ENCODE data around the gene SLC6A19. TPM values are rescaled to one million over a fixed set of nuclear protein-coding genes. Genes with fewer than 3 reads are reported as not detected.

The SLC6A19 gene
- total and polyA plus RNA-seq, 2 of the 4 experiments (the other 2 are of a cell fraction), result not detected

GRCh38 chr5:1164696-1165630 lies 36.4 kb upstream of the SLC6A19 start:
- Histone ChIP-seq H4K5ac (ENCODE audit: low read depth, low read length) (no peak overlapping the region), H2BK20ac (ENCODE audit: low read depth, low read length) (no peak overlapping the region), H3K9me1 (ENCODE audit: insufficient read depth, low read length) (no peaks in the 10 kb centered on the region), H3K14ac (replicated peaks; ENCODE audit: low read depth, low read length) (no peak overlapping the region), H3K27ac (ENCODE audit: insufficient read depth, low read length) (no peak overlapping the region), H4K91ac (ENCODE audit: insufficient read depth, low read depth, low read length) (no peak overlapping the region), H2AK5ac (ENCODE audit: low read depth, low read length) (no peak overlapping the region), H4K8ac (ENCODE audit: low read depth in 2 of 2, low read length in 2 of 2) (no peak overlapping the region), H3K27me3 (ENCODE audit: control insufficient read depth, insufficient read depth, low read length) (peaks cover 24% of the 10 kb centered on the region; the same call in 1 of the 2 replicates), H2BK5ac (ENCODE audit: low read depth, low read length, poor library complexity, severe bottlenecking) (no peak overlapping the region), H3K79me1 (ENCODE audit: low read depth in 1 of 2, low read length in 2 of 2) (no peaks in the 10 kb centered on the region), H4K20me1 (ENCODE audit: insufficient read depth, low read length) (0 out of 2 replicates have a peak, but pooled peaks cover 4% of the 10 kb centered on the region), H3K36me3 (ENCODE audit: control insufficient read depth, insufficient read depth, low read length) (no peaks in the 10 kb centered on the region), H3K4me1 (ENCODE audit: control insufficient read depth, insufficient read depth, low read length) (peaks cover 2% of the 10 kb centered on the region; the same call in 1 of the 2 replicates), H3K9me3 (ENCODE audit: control insufficient read depth, insufficient read depth, low read length) (no peaks in the 10 kb centered on the region), H3K9ac (ENCODE audit: low read depth, low read length) (no peak overlapping the region), H2BK15ac (ENCODE audit: low read depth, low read length) (no peak overlapping the region), H3K4ac (ENCODE audit: low read depth, low read length) (no peak overlapping the region), H3K18ac (ENCODE audit: low read depth, low read length) (no peak overlapping the region), H2AK9ac (replicated peaks; ENCODE audit: low read depth, low read length, poor library complexity) (no peak overlapping the region), H2AFZ (replicated peaks; ENCODE audit: low read length, poor library complexity) (no peak overlapping the region), H2BK120ac (ENCODE audit: low read depth, low read length) (no peak overlapping the region), H3K56ac (ENCODE audit: extremely low read depth, insufficient read depth, low read length) (no peak overlapping the region), H3K23ac (ENCODE audit: low read depth, low read length) (no peak overlapping the region), H3K4me3 (ENCODE audit: insufficient read depth, low read depth, low read length) (no peak overlapping the region), H3K4me2 (ENCODE audit: low read depth, low read length) (no peak overlapping the region)
- intact Hi-C loops (cut with micrococcal nuclease), result no loop called here
- WGBS, 2 experiments (ENCODE audit: extremely low coverage in 2 of 2, insufficient read length in 1 of 2), result 77% methylated on average over 10 of the region's 27 CpGs; no CpG with 5 or more reads in 1 of the 2 experiments
- ATAC-seq (ENCODE audit: low read depth) (no peak), DNase-seq (no peak)
- POLR2A ChIA-PET (ENCODE audit: unreplicated experiment), result no interaction called here
- no TSS peak for BruUV-seq (replicated peaks)
- in situ Hi-C loops (cut with MboI; ENCODE audit: low sequenced_read_pairs), result loop anchor here (5.0 kb wide), 1 partner anchor 477 kb away; no protein-coding TSS in a partner anchor
- CTCF ChIA-PET, result interaction anchor here (0.9 kb wide), 1 partner anchor 10 kb away, joined by 3 read pairs; no protein-coding TSS in a partner anchor
- dilution Hi-C loops (cut with HindIII; ENCODE audit: low sequenced_read_pairs, unreplicated experiment), result no loop called here
- TF ChIP-seq MAFK (IDR thresholded peaks at IDR 0.05; ENCODE audit: low read depth, low read length) (no peak), RCOR1 (IDR thresholded peaks at IDR 0.05; ENCODE audit: insufficient replicate concordance, low read length) (no peak), MAZ (IDR thresholded peaks at IDR 0.05; ENCODE audit: borderline replicate concordance, low read depth, low read length) (no peak), FOS (IDR thresholded peaks at IDR 0.05; ENCODE audit: low read depth, low read length) (no peak), CTCF (conservative IDR thresholded peaks at IDR 0.05; ENCODE audit: low read depth, low read length) (no peak), BHLHE40 (IDR thresholded peaks at IDR 0.05; ENCODE audit: low read depth, low read length) (no peak), ELK1 (IDR thresholded peaks at IDR 0.05; ENCODE audit: borderline replicate concordance, low read depth, low read length) (no peak), CHD1 (IDR thresholded peaks at IDR 0.05; ENCODE audit: low read depth, low read length) (no peak), MXI1 (IDR thresholded peaks at IDR 0.05; ENCODE audit: borderline replicate concordance, low read depth, low read length) (no peak), USF2 (IDR thresholded peaks at IDR 0.05; ENCODE audit: low read depth, low read length) (no peak), RAD21 (IDR thresholded peaks at IDR 0.05; ENCODE audit: low read length) (no peak), RFX5 (IDR thresholded peaks at IDR 0.05; ENCODE audit: low read depth, low read length) (no peak), SMC3 (IDR thresholded peaks at IDR 0.05; ENCODE audit: low read depth, low read length) (no peak)

Data from IMR-90 (cell line).